Liver (tissue), 9 donors: ENCODE data around the gene KDM4D. TPM values are rescaled to one million over a fixed set of nuclear protein-coding genes. Genes with fewer than 3 reads are reported as not detected.

ENCODE experiments used
- DNase-seq: peaks from one replicate; pipeline ENCODE4 v3.0.0-alpha.2; 2017; ENCODE audit warnings: low spot score
- H3K27ac ChIP-seq, 2 donors: one replicate each; pipeline ENCODE4 v1.7.0; 2013; ENCODE audit warnings: inconsistent platforms in 2 of 2, low read length in 2 of 2, control low read depth in 1 of 2, low read depth in 1 of 2, mild to moderate bottlenecking in 1 of 2
- H3K27me3 ChIP-seq, 4 donors: one replicate each; pipeline versions ENCODE4 v1.6.1 to v1.7.0; 2013; ENCODE audit warnings: low read length in 3 of 4, inconsistent platforms in 1 of 4, mild to moderate bottlenecking in 1 of 4, moderate library complexity in 1 of 4; ENCODE audit not compliant: control insufficient read depth in 4 of 4, insufficient read depth in 4 of 4
- H3K36me3 ChIP-seq, 4 donors: one replicate each; pipeline versions ENCODE4 v1.6.1 to v1.7.0; 2013; ENCODE audit warnings: low read length in 3 of 4, mild to moderate bottlenecking in 3 of 4, low read depth in 1 of 4, moderate library complexity in 1 of 4; ENCODE audit not compliant: control insufficient read depth in 4 of 4, insufficient read depth in 3 of 4
- H3K4me1 ChIP-seq, 4 donors: one replicate each; pipeline versions ENCODE4 v1.6.1 to v1.7.0; 2013; ENCODE audit warnings: low read length in 3 of 4, mild to moderate bottlenecking in 3 of 4, moderate library complexity in 1 of 4; ENCODE audit not compliant: control insufficient read depth in 4 of 4, insufficient read depth in 4 of 4
- H3K4me3 ChIP-seq, 3 donors: one replicate each; pipeline versions ENCODE4 v1.6.1 to v1.7.0; 2013; ENCODE audit warnings: low read length in 3 of 3, control low read depth in 1 of 3, low read depth in 1 of 3, mild to moderate bottlenecking in 1 of 3
- H3K9ac ChIP-seq, 2 donors: one replicate each; pipeline ENCODE4 v1.7.0; 2013; ENCODE audit warnings: low read length in 2 of 2, mild to moderate bottlenecking in 2 of 2, moderate library complexity in 2 of 2, control low read depth in 1 of 2, low read depth in 1 of 2
- H3K9me3 ChIP-seq, 4 donors: one replicate each; pipeline versions ENCODE4 v1.6.1 to v1.7.0; 2013; ENCODE audit warnings: low read length in 3 of 4; ENCODE audit not compliant: control insufficient read depth in 4 of 4
- ATF3 ChIP-seq: IDR thresholded peaks from 2 replicates; pipeline ENCODE4 v1.6.1; 2016; ENCODE audit warnings: antibody characterized with exemption
- CTCF ChIP-seq: fragments of 150-350 bp; IDR thresholded peaks from 2 replicates; pipeline ENCODE4 v1.5.1; 2017; ENCODE audit warnings: improper control_type of control experiment, low read depth, low read length; ENCODE audit not compliant: missing input control
- EGR1 ChIP-seq, 2 donors: IDR thresholded peaks; 2 replicates each; pipeline ENCODE4 v1.6.1; 2016 to 2018; ENCODE audit warnings: antibody characterized with exemption in 2 of 2, low read depth in 2 of 2
- FOXA1 ChIP-seq: IDR thresholded peaks from 2 replicates; pipeline ENCODE4 v1.6.1; 2016; ENCODE audit warnings: antibody characterized with exemption
- GABPA ChIP-seq, 2 donors: IDR thresholded peaks in 1 of 2; conservative IDR thresholded peaks in 1 of 2; 2 replicates each; pipeline ENCODE4 v1.6.1; 2016; ENCODE audit warnings: antibody characterized with exemption in 2 of 2, mild to moderate bottlenecking in 1 of 2, moderate library complexity in 1 of 2
- HNF4A ChIP-seq, 2 donors: conservative IDR thresholded peaks; 2 replicates each; pipeline ENCODE4 v1.6.1; 2016; ENCODE audit warnings: antibody characterized with exemption in 2 of 2, mild to moderate bottlenecking in 2 of 2
- HNF4G ChIP-seq: IDR thresholded peaks from 2 replicates; pipeline ENCODE4 v1.6.1; 2016; ENCODE audit warnings: antibody characterized with exemption
- JUND ChIP-seq, 2 donors: IDR thresholded peaks; 2 replicates each; pipeline ENCODE4 v1.6.1; 2016; ENCODE audit warnings: antibody characterized with exemption in 2 of 2
- MAX ChIP-seq: IDR thresholded peaks from 2 replicates; pipeline ENCODE4 v1.6.1; 2016; ENCODE audit warnings: antibody characterized with exemption
- NR2F2 ChIP-seq: IDR thresholded peaks from 2 replicates; pipeline ENCODE4 v1.6.1; 2016; ENCODE audit warnings: antibody characterized with exemption
- RAD21 ChIP-seq, 2 donors: IDR thresholded peaks; 2 replicates each; pipeline ENCODE4 v1.6.1; 2016; ENCODE audit warnings: antibody characterized with exemption in 2 of 2, mild to moderate bottlenecking in 2 of 2
- REST ChIP-seq: IDR thresholded peaks from 2 replicates; pipeline ENCODE4 v1.6.1; 2016; ENCODE audit warnings: antibody characterized with exemption, mild to moderate bottlenecking
- RXRA ChIP-seq, 2 donors: IDR thresholded peaks; 2 replicates each; pipeline ENCODE4 v1.6.1; 2017 to 2018; ENCODE audit warnings: antibody characterized with exemption in 2 of 2, mild to moderate bottlenecking in 1 of 2
- SP1 ChIP-seq: IDR thresholded peaks from 2 replicates; pipeline ENCODE4 v1.6.1; 2018; ENCODE audit warnings: antibody characterized with exemption, mild to moderate bottlenecking
- TAF1 ChIP-seq: conservative IDR thresholded peaks from 2 replicates; pipeline ENCODE4 v1.6.1; 2016; ENCODE audit warnings: antibody characterized with exemption, mild to moderate bottlenecking
- YY1 ChIP-seq: IDR thresholded peaks from 2 replicates; pipeline ENCODE4 v1.6.1; 2016; ENCODE audit warnings: antibody characterized with exemption, mild to moderate bottlenecking
- WGBS: extraction: QIAGEN DNeasy Blood & Tissue Kit; methylation state at CpG from one replicate; pipeline ENCODE4 v1.1.7; 2013; 5-methylcytosine and 5-hydroxymethylcytosine counted together
- polyA plus RNA-seq, 2 donors: library from polyadenylated mRNA; stranded (reverse) in 1 of 2; unstranded in 1 of 2; fragments of 200-250 nt in 1 of 2; fragments of >200 nt in 1 of 2; fragmentation: Nextera tagmentation in 1 of 2; extraction: Ambion mirVana in 1 of 2; gene quantifications; one replicate each; pipeline versions ENCODE4 v1.2.1 to v1.2.3, GENCODE V29; 2013 to 2015
- total RNA-seq, 2 donors: library from RNA; depleted of rRNA; stranded (reverse); fragments of >200 nt; gene quantifications; one replicate each; pipeline ENCODE4 v1.2.3, GENCODE V29; 2014
- donor health status: healthy.
- donor health status: healthy.
- donor health status: healthy.
- donor health status: healthy.
- donor health status: healthy.

KDM4D gene
- total and polyA plus RNA-seq, 4 donors, result 0.11 to 0.23 (median 0.17) TPM

GRCh38 chr11:94924171-94924572 is 49.3 kb upstream of the KDM4D start:
- peak overlapping the region in 1 of 2 donors; percentile 38 for H3K27ac ChIP-seq
- 66% methylated on average over 6 of the region's 6 CpGs for WGBS
- no peaks in the 10 kb centered on the region for H3K36me3 ChIP-seq
- H3K9me3 ChIP-seq, result no peaks in the 10 kb centered on the region
- H3K4me1 ChIP-seq, result peaks cover 1 to 12% (median 8%) of the 10 kb centered on the region in 4 donors
- DNase-seq, result no peak
- no peak overlapping the region for H3K4me3 ChIP-seq
- no peaks in the 10 kb centered on the region for H3K27me3 ChIP-seq
- no peak for TF ChIP-seq EGR1 (IDR thresholded peaks at IDR 0.05; ENCODE audit: low read depth in 2 of 2)
- TF ChIP-seq CTCF, result no peak
- TF ChIP-seq REST, result no peak
- no peak for TF ChIP-seq RXRA (IDR thresholded peaks at IDR 0.05)
- no peak for TF ChIP-seq TAF1
- TF ChIP-seq GABPA (IDR thresholded peaks at IDR 0.05 in 1 of 2, conservative IDR thresholded peaks at IDR 0.05 in 1 of 2), result no peak
- no peak for TF ChIP-seq NR2F2
- TF ChIP-seq RAD21 (IDR thresholded peaks at IDR 0.05), result no peak
- TF ChIP-seq ATF3, result no peak
- TF ChIP-seq SP1, result no peak
- no peak for TF ChIP-seq JUND (IDR thresholded peaks at IDR 0.05)
- TF ChIP-seq MAX, result no peak
- TF ChIP-seq HNF4A (conservative IDR thresholded peaks at IDR 0.05), result no peak
- TF ChIP-seq YY1, result no peak
- H3K9ac ChIP-seq, result no peak overlapping the region

- H3K4me1 ChIP-seq, result peaks cover 1 to 12% (median 8%) of the 10 kb centered on the region in 4 donors
- no peak for DNase-seq
- H3K9ac ChIP-seq, result no peak overlapping the region
- H3K36me3 ChIP-seq, result no peaks in the 10 kb centered on the region
- TF ChIP-seq SP1 (no peak), HNF4G (no peak), ATF3 (no peak), GABPA (IDR thresholded peaks at IDR 0.05 in 1 of 2, conservative IDR thresholded peaks at IDR 0.05 in 1 of 2) (no peak), FOXA1 (no peak), TAF1 (no peak), MAX (no peak), NR2F2 (no peak)
- no peak overlapping the region for H3K4me3 ChIP-seq
- no peaks in the 10 kb centered on the region for H3K27me3 ChIP-seq
- peak overlapping the region in 1 of 2 donors; percentile 37 for H3K27ac ChIP-seq
- WGBS, result 65% methylated on average over 5 of the region's 5 CpGs
- H3K9me3 ChIP-seq, result no peaks in the 10 kb centered on the region
These were observed 48.9 kb upstream of the KDM4D start for GRCh38 chr11:94924612-94925011.
